Measurements from ENCODE around the gene NUDT7. TPM values are rescaled to one million over a fixed set of nuclear protein-coding genes. Genes with fewer than 3 reads are reported as not detected.

NUDT7 gene
- total and polyA plus RNA-seq, 2 experiments from 2014 or later: 12.2 to 21.9 TPM

DNA sequence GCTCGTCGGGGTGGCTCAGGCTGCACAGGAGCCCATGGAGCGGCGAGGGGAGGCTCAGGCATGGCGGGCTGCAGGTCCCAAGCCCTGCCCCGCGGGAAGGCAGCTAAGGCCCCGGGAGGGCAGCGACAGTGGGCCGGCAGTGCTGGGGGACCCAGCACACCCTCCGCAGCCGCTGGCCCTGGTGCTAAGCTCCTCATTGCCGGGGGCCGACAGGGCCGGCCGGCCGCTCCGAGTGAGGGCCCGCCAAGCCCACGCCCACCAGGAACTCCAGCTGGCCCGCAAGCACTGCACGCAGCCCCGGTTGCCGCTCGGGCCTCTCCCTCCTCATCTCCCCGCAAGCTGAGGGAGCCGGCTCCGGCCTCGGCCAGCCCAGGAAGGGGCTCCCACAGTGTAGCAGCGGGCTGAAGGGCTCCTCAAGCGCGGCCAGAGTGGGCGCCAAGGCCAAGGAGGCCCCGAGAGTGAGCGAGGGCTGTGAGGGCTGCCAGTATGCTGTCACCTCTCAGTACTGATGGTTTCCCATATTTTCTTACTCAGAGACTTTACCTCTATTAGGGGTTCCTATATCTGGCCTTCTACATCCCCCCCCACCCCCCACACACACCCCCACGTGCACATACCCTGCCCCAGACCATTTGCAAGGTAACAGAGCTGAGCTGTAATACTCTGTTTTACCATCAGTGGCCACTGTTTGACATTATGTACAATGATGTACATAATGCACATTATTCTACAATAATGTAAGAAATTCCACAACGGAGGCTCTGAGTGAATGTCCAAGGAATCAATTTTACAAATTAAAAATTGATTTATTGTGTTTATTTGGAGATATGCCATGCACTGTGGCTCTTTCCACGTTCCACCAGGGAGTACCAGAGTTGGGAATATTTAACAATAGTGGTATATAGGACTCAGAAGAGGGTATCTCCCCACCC lies 62.4 kb downstream of the NUDT7 start:
- peak in 1 of 2 donors; percentile 17 for DNase-seq (ENCODE audit: low read depth in 1 of 2, low spot score in 1 of 2)
- no peaks in the 10 kb centered on the region for H3K9me3 ChIP-seq (ENCODE audit: low read depth)
- peaks cover 45% of the 10 kb centered on the region for H3K27me3 ChIP-seq
- H3K4me1 ChIP-seq (ENCODE audit: low read depth): peaks cover 4% of the 10 kb centered on the region
- no peak overlapping the region for H3K27ac ChIP-seq
- H3K4me3 ChIP-seq: no peak overlapping the region
- TF ChIP-seq, protein P1, sequence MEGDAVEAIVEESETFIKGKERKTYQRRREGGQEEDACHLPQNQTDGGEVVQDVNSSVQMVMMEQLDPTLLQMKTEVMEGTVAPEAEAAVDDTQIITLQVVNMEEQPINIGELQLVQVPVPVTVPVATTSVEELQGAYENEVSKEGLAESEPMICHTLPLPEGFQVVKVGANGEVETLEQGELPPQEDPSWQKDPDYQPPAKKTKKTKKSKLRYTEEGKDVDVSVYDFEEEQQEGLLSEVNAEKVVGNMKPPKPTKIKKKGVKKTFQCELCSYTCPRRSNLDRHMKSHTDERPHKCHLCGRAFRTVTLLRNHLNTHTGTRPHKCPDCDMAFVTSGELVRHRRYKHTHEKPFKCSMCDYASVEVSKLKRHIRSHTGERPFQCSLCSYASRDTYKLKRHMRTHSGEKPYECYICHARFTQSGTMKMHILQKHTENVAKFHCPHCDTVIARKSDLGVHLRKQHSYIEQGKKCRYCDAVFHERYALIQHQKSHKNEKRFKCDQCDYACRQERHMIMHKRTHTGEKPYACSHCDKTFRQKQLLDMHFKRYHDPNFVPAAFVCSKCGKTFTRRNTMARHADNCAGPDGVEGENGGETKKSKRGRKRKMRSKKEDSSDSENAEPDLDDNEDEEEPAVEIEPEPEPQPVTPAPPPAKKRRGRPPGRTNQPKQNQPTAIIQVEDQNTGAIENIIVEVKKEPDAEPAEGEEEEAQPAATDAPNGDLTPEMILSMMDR (IDR thresholded peaks at IDR 0.05; ENCODE audit: low read depth, low read length): peak; percentile 30
- no peaks in the 10 kb centered on the region for H3K36me3 ChIP-seq

DNA sequence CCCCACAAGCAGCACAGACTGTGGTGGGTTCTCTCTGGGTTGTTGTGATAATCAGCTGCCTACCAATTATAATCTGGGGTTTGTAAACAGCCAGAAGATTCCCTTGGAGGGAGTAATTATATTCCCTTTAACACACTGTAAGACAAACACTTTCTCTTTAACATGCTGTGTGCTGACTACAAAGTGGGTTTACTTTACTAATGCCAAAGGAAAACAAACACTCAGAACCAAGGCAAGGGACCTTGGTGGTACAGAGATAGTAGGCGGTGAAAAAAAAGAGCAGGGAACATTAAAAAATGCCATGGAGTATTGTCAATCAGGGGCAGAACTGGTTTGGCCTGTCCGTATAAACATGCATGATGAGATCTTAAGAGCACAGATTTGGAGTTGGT lies 63.1 kb downstream of the NUDT7 start:
- no peaks in the 10 kb centered on the region for H3K36me3 ChIP-seq

DNA sequence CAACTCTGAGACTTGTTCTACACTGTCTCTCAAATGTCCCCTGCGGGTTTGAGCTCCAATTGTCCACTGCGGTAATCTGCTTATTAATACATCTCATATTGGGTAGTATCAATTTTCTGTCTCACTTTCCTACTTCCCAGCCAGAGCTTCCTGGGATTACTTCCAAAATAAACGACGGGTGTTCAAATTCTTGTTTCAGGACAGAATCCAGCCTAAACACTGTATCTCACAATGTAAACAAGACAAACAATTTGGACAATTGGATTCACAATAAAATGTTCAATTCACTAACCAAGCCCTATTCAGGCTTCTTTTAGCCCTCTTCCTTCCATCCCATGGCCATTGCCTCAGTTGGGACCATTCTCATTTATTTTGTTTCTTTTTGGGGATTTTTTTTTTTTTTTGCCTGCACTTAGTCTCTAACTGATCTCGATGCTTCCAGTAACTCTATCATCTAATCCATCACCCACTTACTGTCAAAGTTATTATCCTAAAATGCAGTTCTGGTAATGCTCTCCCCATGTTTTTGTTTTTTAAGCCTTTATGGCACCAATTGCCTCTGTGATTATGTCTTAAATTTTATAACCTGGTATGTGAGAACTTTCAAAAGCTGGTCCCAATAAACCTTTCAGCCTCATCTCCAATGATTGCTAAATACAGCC lies 64.0 kb downstream of the NUDT7 start:
- no peak overlapping the region for H3K27ac ChIP-seq
- H3K9me3 ChIP-seq (ENCODE audit: low read depth): no peaks in the 10 kb centered on the region
- H3K36me3 ChIP-seq: no peaks in the 10 kb centered on the region
- no peak overlapping the region for H3K4me3 ChIP-seq
- H3K27me3 ChIP-seq: peaks cover 61% of the 10 kb centered on the region
- TF ChIP-seq, protein P1 (IDR thresholded peaks at IDR 0.05; ENCODE audit: low read depth, low read length): no peak
- no peak for DNase-seq (ENCODE audit: low read depth in 1 of 2, low spot score in 1 of 2)
- H3K4me1 ChIP-seq (ENCODE audit: low read depth): peaks cover 4% of the 10 kb centered on the region

More for the DNA sequence above, 63.1 kb downstream of the NUDT7 start:
- Histone ChIP-seq H3K27me3 (peaks cover 52% of the 10 kb centered on the region), H3K4me3 (no peak overlapping the region), H3K27ac (no peak overlapping the region), H3K9me3 (ENCODE audit: low read depth) (no peaks in the 10 kb centered on the region), H3K4me1 (ENCODE audit: low read depth) (peaks cover 4% of the 10 kb centered on the region)
- TF ChIP-seq, protein P1 (IDR thresholded peaks at IDR 0.05; ENCODE audit: low read depth, low read length): no peak
- no peak for DNase-seq (ENCODE audit: low read depth in 1 of 2, low spot score in 1 of 2)

DNA sequence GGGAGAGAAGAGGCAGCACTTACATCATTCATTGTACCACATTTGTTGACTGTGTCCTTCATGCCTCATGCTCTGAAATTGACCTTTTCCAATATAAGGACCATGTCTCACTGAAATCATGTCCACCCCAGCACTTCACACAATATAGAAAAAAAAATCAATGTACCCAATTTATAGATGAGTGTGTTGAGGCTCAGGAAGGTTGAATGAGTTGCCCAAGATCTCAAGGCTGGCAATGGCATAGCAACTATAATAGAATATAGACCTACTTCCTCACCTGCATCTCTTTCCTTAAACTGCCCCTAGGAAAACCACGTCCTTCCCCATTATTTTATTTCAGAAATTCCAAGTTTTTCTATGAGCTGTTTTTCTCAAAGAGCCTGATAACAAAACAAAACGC lies 65.1 kb downstream of the NUDT7 start:
- Histone ChIP-seq H3K36me3 (no peaks in the 10 kb centered on the region), H3K27ac (no peak overlapping the region), H3K9me3 (ENCODE audit: low read depth) (no peaks in the 10 kb centered on the region), H3K4me3 (no peak overlapping the region), H3K4me1 (ENCODE audit: low read depth) (peaks cover 4% of the 10 kb centered on the region), H3K27me3 (peaks cover 72% of the 10 kb centered on the region)
- DNase-seq (ENCODE audit: low read depth in 1 of 2, low spot score in 1 of 2): no peak
- TF ChIP-seq, protein P1 (IDR thresholded peaks at IDR 0.05; ENCODE audit: low read depth, low read length): no peak

DNA sequence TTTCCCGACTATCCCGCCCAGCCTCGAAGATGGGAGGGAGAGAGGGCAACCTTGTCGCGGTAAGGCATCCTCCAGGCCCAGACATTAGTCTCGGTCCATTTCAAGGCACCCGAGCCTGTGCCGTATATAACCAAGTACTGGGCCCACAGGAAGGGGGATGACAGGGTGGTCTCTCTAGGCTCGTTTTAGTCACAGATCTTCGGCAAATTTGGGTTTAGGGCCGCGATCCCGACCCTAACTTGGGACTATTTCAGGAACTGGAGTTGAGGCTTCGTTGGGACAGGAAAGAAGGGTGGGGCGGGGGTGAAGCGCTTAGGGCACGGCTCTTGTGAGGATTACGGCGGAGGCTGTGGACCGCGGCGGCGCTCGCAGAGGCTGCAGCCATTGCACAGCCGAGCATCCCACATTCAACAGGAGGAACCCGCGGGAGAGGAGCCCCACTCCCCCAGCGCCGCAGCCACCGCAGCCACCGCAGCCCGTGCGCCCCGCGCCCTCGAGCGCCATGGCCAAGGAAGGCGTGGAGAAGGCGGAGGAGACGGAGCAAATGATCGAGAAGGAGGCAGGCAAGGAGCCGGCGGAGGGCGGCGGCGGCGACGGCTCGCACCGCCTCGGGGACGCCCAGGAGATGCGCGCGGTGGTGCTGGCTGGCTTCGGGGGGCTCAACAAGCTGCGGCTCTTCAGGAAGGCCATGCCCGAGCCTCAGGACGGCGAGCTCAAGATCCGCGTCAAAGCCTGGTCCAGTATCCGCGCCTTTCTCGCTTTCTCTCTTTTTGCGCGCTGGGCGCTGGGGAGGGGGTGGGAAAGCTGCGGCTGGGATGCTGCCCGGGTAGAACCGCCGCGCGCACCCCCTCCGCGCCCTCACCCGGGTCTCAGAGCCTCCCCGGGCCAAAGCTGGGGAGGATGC lies 66.1 kb downstream of the NUDT7 start, which contains the start of gene VAT1L:
VAT1L (plus strand) TSS at position 384 of the 904 bp plus-strand sequence; CDS start at position 503, 119 bp downstream.
- Histone ChIP-seq H3K27me3 (peaks cover 74% of the 10 kb centered on the region), H3K4me3 (peak within 1 kb of the TSS; percentile 52), H3K9me3 (ENCODE audit: low read depth) (no peaks in the 10 kb centered on the region), H3K4me1 (ENCODE audit: low read depth) (peaks cover 4% of the 10 kb centered on the region), H3K36me3 (no peaks in the 10 kb centered on the region), H3K27ac (no peak within 1 kb of the TSS)
- peak; percentile 52 to 53 for DNase-seq (ENCODE audit: low read depth in 1 of 2, low spot score in 1 of 2)
- TF ChIP-seq, protein P1 (IDR thresholded peaks at IDR 0.05; ENCODE audit: low read depth, low read length): no peak

Measured in cardiac muscle cell (in vitro differentiated cells and primary cell).